CMK (cell line): ENCODE data around the gene SLC24A3.

Experiments
- DNase-seq: peaks from one replicate; pipeline ENCODE4 v3.0.0-alpha.2; 2010; ENCODE audit warnings: low read depth

Gene SLC24A3

GRCh38 chr20:19427480-19427879, 215.0 kb downstream of the SLC24A3 start:
- DNase-seq, result no peak

GRCh38 chr20:19427913-19428312, 215.5 kb downstream of the SLC24A3 start:
- no peak for DNase-seq

- no peak for DNase-seq
These were observed 215.9 kb downstream of the SLC24A3 start for GRCh38 chr20:19428324-19428723.

GRCh38 chr20:19429538-19429937, 217.1 kb downstream of the SLC24A3 start:
- no peak for DNase-seq

- no peak for DNase-seq
These were observed 218.3 kb downstream of the SLC24A3 start for GRCh38 chr20:19430641-19431315.

- DNase-seq, result no peak
These were observed 218.9 kb downstream of the SLC24A3 start for GRCh38 chr20:19431316-19431700.

- DNase-seq, result no peak
These were observed 219.5 kb downstream of the SLC24A3 start for GRCh38 chr20:19431906-19432305.

GRCh38 chr20:19433371-19434350, 221.2 kb downstream of the SLC24A3 start:
- DNase-seq, result no peak

GRCh38 chr20:19435316-19435715, 222.9 kb downstream of the SLC24A3 start:
- no peak for DNase-seq

- no peak for DNase-seq
These were observed 223.4 kb downstream of the SLC24A3 start for GRCh38 chr20:19435821-19436220.

GRCh38 chr20:19438488-19438887, 226.0 kb downstream of the SLC24A3 start:
- DNase-seq, result no peak

- DNase-seq, result no peak
These were observed 228.5 kb downstream of the SLC24A3 start for GRCh38 chr20:19440660-19441527.

GRCh38 chr20:19446246-19446645, 233.8 kb downstream of the SLC24A3 start:
- no peak for DNase-seq

GRCh38 chr20:19448632-19449031, 236.2 kb downstream of the SLC24A3 start:
- DNase-seq, result no peak

GRCh38 chr20:19449051-19449450, 236.6 kb downstream of the SLC24A3 start:
- no peak for DNase-seq

GRCh38 chr20:19451231-19451922, 238.9 kb downstream of the SLC24A3 start:
- DNase-seq, result no peak

- peak; percentile 94 for DNase-seq
These were observed 239.5 kb downstream of the SLC24A3 start for GRCh38 chr20:19451923-19452295.

- DNase-seq, result no peak
These were observed 241.0 kb downstream of the SLC24A3 start for GRCh38 chr20:19453410-19453809.

GRCh38 chr20:19453862-19454261, 241.4 kb downstream of the SLC24A3 start:
- DNase-seq, result no peak

- no peak for DNase-seq
These were observed 244.4 kb downstream of the SLC24A3 start for GRCh38 chr20:19456595-19457395.

GRCh38 chr20:19457611-19458010, 245.2 kb downstream of the SLC24A3 start:
- DNase-seq, result no peak
